GM18907 (cell line): ENCODE data around the gene PNLIP.

Experiments used
- ATAC-seq: cut with Tn5 transposase; IDR thresholded peaks from one replicate; pipeline ENCODE4 v1.9.1; 2021; ENCODE audit warnings: mild to moderate bottlenecking, moderate library complexity; ENCODE audit not compliant: unreplicated experiment

Gene PNLIP

DNA sequence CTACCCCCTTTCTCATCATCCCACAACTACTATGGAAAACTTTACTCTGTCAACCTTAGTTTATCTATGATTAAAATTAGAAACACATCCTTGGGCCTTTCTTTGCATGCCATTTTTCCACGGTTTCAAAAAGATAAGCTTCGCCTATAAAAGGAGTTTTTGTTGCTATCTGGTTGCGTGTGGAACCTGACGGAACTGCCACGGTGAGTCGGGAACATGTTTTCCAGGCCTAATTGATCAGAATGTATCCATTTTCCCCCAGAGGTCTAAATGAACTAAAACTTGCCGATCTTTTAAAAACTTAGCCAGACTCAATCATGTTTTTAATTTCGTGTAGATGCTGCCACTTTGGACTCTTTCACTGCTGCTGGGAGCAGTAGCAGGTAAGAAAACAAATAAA, at the start of gene PNLIP:
Gene PNLIP, plus strand, starts transcription at position 176 of the 400 bp plus-strand sequence. Its CDS starts 162 bp downstream, at position 338.
- no peak for ATAC-seq

DNA sequence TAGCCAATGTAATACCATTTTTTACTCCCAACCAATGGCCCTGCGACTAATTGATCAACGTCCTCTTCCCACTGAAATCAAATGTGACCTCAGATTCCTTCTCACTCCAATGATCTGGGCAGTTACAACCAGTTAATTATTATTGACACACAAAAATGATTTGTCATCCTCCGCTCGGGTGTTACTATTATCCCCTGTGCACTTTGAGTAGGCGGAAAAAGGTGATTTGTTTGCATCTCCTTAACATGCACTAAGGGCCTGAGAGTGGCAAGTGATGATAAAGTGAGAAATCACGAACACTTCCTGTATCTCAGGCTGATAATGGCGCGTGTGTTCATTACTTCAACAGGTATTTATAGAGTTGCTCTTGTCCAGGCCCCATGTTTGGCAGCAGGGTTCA, 40.9 kb upstream of the PNLIP start:
- no peak for ATAC-seq

DNA sequence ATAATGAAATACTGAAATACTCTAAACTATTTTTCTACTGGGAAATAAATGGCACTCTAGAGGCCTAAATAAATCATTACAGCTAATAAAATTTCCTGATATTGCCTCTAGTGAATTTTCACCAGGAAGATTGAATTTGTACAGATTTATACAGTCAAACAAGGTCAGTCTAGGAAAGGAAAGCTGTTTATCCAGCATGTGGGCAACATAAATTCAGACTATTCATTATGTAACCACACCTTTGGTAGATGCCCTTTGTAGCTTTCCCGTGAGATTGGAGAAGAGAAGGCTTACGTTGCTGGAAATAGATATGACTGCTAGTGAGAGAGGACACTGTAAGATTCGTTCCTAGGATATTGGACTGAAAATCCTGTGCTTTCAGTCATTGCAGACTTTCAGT, 35.2 kb upstream of the PNLIP start:
- ATAC-seq, result no peak

DNA sequence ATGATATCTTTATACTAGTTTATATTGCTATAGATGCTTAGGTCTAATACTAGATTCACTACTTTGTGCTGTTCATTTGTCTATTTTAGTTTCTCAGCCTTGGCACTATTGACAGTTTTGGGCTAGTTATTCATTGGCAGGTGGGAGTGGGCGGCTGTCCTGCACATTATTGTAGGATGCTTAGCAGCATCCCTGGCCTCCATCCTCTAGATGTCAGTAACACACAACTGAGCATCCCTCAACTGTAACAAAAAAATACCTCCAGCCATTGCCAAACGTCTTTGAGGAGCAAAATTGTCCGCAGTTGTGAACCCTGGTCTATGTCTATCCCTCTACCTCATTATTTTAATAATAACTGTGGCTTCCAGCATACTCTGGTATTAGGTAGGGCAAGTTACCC, 34.4 kb upstream of the PNLIP start:
- ATAC-seq, result no peak

DNA sequence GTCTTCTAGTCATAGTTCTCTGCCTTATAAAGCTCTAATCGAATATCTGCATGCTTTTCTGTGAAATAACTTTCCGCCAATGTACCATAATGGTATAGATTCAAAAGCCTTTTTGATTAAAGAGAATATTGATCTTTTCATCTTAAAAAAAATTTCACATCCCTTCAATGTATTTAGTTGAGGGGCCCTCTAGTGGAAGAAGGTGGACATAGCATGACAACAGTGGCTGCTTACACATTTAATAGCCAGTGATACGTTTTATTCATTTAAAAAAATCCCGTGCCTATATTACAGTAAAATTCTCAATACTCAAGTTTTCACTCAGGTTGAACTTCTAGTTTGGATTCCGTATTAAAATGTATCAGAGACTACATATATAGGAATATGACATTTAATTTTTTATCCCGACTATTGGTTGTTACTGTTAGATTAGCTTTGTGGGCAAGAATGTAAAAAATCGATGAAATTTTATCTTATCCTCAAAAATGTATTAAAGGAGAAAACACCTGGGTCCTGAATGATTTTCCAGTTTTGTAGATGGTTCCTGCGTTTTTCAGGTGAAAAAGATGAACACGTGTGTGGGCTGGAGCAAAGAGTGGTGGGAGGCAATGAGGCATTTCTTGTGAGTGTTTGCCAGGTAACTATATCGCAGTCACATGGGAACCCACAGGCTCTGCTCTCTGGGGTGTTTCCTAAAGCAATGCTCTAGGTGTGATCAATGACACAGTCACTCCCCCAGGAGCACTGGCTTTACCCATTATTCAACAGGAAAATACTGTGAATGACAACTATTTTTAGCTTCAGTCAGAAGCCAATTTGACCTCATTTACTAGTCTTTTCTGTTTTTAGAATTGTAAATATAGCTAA, 24.1 kb upstream of the PNLIP start:
- ATAC-seq, result peak; percentile 65

DNA sequence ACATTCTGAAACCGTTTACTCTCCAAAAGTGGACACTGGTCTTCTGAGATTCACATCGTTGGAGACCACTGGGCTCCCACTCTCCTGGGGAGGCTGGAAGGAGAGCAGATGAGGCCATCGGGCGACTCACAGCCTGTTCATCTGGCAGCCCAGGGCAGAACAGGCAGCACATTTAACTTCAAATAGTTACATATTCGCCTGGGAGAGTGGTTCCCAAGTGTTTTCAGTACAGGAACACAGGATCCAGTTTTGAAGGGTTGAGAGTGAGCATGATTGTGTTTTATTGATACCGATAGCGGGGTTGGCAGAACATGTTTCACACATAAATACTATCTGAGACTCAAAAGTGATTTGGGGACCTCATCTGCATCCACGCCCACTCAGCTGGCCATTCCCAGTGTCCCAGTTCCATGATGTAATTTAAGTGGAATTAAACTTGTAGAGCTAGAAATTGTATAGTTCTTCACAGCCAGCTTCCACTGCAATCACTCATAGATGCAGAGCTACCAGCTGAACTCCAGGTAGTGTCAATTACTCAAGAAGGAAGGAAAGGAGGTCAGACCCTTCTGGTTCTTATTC, 22.8 kb upstream of the PNLIP start:
- ATAC-seq, result no peak

DNA sequence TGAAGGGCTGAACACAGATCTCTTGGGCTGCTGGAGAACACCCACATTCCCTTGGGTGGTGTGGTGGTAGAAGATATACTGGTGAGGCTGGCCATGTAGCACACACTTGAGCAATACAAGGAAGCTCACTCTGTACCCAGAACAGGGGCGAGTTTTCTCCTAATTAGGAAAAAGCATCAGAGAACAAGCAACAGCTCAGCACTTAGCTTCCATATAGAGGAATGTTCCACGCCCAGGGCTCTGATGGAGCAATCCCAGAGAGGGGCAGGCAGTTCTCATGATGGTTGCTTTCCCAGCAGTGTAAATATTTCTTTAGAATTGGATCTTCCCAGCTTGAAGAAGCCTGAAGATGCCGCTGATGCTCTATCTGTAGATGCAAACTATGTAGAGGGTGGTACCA, 21.0 kb upstream of the PNLIP start:
- ATAC-seq, result no peak

DNA sequence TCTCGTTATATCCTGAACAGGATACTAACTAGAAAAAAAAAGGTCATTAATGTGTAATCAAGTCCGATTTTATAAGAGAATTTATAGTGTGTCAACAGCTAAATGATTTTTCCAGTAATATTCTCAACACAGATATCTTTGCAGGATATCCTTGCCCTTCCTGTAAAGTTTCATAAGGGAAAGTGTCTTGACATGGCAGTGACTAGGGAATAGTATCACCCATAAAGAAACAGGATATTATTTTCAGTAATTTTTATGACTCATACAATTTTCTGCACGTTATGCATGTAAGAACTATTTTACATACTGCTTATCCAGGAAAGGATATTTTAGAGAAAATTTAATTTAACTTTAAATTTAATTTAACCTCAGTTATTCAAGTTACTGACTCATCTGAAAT, 19.5 kb upstream of the PNLIP start:
- no peak for ATAC-seq

DNA sequence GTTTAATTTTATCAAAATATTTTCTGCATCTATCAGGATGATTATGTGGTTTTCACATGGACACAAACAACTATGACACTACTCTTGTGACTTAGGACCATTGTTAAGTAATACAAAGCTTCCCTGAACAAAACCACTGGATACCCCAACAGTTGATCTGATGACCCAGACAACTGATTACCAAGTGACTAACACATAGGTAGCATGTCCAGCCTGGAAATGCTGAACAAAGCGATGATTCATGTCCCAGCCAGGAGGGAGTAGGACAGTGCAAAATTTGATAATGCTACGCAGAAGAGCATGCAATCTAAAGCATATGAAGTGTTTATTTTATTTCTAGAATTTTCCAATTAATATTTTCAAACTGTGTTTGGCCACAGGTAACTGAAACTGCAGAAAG, 8.9 kb upstream of the PNLIP start:
- no peak for ATAC-seq

DNA sequence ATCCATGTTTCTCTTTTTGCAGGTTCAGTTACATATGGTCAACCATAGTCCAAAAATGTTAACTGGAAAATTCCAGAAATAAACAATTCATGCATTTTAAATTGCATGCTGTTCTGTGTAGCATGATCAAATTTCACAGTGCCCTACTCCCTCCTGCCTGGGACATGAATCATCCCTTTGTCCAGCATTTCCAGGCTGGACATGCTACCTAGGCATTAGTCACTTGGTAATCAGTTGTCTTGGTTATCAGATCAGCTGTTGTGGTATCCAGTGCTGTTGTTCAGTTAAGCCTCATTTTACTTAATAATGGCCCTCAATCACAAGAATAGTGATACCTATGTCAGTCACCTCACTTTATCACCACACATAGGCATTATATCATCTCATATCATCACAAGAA, 7.3 kb upstream of the PNLIP start:
- no peak for ATAC-seq

DNA sequence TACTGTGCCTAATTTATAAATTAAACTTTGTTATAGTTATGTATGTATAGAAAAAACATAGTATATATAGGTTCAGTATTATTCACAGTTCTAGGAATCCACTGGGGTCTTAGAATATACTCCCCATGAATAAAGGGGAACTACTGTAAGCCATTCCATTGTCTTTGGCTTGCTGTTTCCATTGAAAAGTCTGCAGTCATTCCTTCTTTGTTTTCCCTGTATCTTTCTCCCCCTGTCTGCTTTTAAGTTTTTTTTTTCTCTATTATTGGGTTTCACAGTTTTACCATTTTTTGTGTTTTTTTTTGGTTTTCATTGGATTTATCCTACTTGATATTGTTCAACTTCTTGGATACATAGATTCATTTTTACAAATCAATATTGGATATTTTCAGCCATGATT, 6.7 kb upstream of the PNLIP start:
- ATAC-seq, result no peak

DNA sequence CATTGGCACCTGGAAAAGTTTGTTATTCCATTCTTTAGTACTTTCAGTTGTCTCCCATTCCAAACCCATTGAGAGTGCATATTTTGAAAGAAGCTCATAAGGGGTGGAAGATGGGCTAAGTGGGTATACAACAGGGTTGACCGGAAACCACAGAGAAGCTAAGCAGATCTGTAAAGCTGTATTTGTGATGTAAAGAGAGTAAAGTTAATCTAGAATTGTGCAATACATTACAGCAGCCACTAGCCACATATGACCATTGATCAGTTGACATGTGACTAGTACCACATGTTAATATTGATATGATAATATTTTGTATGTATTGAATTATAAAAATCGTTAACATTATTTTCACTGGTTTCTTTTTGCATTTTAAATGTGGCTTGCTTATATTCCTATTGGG, 4.9 kb upstream of the PNLIP start:
- ATAC-seq, result no peak

DNA sequence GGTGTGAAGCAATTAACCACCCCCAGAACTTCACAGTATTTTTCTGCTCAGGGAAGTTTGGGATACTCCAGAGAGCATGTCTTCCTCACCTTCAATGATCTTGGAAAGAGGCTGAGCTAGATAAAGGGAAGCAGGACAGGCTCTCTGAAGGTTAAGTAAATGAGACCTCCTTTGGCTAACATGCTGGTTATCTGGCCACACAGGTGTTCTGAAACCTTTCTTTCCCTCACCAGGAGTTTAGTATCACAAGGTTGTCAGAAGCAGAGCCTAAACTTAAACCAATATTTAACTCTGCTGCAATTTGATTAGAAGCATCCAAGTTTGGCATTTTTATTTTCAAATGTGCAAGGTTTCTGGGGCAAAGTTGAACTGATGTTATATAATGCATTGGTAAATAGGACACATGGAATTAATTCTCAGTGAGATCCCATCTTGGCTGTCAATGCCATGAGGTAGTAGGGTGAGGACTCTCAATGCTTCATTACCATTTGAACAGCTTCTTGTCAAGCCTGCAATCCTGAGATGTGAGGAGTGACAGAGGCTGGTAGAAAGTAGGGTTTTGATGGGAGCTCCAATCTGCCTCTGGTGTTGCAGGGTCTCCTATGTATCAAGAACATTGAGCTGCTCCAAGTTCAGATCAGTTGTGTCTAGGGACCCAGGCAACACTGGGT, 3.6 kb upstream of the PNLIP start:
- ATAC-seq, result no peak

DNA sequence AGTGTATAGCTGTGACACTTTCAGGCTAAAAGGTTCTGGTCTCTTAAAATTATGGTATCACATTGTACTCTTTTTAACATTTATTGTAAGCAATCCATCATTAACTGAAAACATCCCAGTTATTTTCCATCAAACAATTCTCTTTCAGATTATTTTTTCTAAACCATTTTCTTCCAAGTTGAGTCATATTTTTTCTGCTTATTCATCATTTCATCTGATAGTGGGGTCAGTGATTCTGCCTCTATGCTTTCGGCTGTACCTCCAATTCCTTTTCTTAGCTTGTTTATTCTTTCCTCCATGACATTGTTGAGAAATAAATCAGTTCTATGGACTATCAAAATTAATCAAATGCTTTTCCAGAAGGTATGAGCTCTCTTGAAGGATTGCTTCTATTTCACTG, 609 bp upstream of the PNLIP start:
- no peak for ATAC-seq

DNA sequence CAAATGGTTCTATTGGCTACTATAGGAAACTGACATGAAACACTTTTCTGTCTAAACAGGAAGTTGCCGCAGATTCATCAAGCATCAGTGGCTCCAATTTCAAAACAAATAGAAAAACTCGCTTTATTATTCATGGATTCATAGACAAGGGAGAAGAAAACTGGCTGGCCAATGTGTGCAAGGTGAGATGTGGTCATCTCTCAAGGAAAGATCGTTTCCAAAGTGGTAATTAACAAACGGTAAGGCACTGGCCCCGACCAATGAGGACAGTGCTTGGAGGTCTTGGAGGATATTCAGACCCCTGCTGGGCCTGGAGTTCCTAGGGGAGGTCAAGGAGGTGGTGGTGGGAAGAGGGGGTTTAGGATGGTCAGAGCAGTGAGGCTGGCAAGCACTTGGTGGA, 2.6 kb downstream of the PNLIP start:
- no peak for ATAC-seq

DNA sequence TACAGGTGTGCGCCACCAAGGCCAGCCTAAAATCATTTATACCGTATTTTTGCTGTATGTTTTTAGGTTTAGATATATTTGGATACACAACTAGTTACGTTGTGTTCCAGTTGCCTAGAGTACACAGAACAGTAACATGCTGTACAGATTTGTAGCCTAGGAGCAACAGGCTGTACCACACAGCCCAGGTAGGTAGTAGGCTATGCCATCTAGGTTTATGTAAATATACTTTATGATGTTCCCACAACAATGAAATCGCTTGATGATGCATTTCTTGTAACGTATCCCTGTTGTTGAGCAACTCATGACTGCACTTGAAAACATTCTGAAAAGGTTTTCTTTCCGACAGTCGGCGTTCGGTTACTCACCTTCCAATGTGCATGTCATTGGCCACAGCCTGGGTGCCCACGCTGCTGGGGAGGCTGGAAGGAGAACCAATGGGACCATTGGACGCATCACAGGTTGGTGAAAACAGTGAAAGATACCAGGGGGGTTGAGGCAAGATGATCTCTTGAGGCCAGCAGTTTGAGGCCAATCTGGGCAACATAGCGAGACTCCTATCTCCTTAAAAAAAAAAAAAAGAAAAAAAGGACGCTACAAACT, 7.7 kb downstream of the PNLIP start:
- ATAC-seq, result no peak

DNA sequence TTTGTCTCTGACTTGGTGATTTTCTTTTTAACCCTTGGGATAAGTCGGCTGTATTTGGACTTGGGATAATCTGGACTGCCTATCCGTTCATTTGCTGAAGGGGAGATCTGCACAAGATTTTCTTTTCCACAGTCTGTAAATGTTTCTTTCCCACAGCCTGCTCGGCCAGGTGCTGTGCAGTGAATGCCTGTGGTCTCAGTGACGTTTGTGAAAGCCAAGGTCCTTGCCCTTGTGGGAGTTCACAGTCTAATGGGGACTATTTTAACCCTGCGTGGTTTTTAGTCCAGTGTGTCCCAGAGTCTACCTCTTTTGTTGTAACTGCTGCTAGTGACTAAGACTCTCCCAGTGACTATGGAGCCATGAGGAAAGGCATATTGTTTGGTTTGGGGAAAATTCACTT, 8.9 kb downstream of the PNLIP start:
- ATAC-seq, result no peak

DNA sequence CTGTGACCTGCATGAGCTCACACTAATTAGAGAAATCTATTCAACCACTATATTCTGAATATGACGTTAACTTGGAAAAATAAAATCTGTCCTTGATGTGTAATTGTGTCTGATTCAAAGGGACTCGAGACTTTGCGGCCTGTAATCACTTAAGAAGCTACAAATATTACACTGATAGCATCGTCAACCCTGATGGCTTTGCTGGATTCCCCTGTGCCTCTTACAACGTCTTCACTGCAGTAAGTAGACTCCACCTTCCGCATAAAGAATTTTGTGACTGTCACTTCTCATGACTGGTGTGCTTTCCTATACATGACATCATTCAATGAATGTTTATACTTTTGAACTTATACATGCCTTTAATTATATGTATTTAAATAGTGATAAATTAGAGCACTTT, 10.1 kb downstream of the PNLIP start:
- no peak for ATAC-seq

DNA sequence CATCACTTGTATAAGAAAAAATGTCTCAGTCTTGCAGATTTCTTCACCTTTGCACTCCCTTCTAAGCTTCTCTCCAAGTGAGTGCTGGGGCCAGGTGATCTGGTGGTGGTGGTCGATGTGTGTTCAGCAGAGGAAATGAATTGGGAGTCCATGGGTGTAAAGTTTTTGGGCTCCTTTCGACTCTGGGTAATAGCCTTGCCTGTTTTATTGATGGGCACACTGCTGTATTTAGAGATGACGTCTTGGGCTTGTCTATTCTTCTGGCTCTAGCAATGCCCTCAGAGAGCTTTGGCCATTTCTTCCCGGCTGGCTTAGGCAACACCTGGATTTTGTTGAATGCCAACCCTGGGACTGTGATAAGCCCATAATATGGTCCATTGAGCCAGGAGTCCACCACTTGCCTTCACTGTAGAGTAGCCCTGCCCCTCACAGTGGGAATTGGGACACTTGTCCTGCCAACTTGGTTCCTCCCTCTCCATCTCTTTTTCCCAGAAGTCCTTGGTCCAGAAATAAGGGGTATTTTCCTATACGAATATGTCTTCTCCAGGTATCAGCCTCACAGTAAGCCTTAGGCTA, 11.7 kb downstream of the PNLIP start:
- ATAC-seq, result no peak

DNA sequence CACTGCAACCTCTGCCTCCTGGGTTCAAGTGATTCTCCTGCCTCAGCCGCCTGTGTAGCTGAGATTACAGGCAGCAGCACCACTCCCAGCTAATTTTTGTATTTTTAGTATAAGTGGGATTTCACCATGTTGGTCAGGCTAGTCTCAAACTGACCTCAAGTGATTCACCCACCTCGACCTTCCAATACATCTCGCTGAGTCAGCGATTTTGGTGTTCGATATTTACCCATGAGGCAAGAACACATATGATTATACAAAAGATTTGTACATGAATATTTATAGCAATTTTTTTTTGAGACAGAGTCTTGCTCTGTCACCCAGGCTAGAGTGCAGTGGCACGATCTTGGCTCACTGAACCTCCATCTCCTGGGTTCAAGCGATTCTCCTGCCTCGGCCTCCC, 19.8 kb downstream of the PNLIP start:
- no peak for ATAC-seq

DNA sequence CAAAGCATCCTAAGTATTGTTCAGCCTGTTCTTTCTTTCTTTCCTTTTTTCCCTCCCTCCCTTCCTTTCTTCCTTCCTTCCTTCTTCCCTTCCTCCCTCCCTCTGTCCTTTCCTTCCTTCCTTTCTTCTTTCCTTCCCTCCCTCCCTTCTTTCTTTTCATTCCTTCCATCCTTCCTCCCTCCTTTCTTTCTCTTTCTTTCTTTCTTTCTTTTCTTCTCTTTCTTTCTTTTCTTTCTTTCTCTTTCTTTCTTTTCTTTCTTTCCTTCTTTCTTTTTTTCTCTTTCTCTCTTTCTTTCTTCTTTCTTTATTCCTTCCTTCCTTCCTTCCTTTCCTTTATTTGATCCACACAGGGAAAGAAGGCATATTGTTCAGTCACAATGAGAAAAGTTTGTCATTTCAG, 21.2 kb downstream of the PNLIP start:
- ATAC-seq, result no peak
